ENCODE data around the gene DIP2A.

DIP2A gene

DNA sequence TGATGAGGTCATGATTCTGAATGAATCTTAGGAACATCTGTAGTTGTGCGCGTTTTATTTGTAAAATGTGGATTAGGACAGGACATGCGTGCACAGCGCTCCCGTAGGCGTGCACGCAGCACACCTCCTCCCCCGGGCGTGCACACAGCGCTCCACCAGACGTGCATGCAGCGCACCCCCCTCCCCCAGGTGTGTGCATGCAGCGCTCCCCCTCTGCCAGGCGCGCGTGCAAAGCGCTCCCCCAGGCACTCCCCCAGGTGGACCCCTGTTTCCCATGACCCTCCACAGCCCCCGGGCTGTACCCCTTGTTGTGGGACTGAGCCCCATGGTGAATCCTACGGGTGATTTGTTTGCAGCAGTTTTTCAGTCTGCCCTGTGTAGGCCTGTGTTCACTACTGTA, 84.6 kb downstream of the DIP2A start:
- Histone ChIP-seq H3K4ac (ENCODE audit: low read depth, low read length) (no peak overlapping the region), H3K4me2 (ENCODE audit: low read length) (no peak overlapping the region), H3K36me3 (ENCODE audit: control insufficient read depth in 1 of 2, insufficient read depth in 2 of 2, low read length in 2 of 2) (peaks cover 64 to 65% of the 10 kb centered on the region in 2 experiments), H2BK5ac (ENCODE audit: low read depth, low read length, poor library complexity) (no peak overlapping the region), H3K9ac (ENCODE audit: low read length) (no peak overlapping the region), H3K27me3 (ENCODE audit: insufficient read depth, low read length) (no peaks in the 10 kb centered on the region), H4K8ac (ENCODE audit: low read depth, low read length) (no peak overlapping the region), H4K91ac (ENCODE audit: low read depth, low read length) (no peak overlapping the region), H3K4me1 (ENCODE audit: control insufficient read depth in 1 of 2, insufficient read depth in 2 of 2, low read length in 2 of 2) (no peaks in the 10 kb centered on the region), H3K23ac (ENCODE audit: low read length) (no peak overlapping the region), H3K79me1 (ENCODE audit: low read length) (no peaks in the 10 kb centered on the region), H3K14ac (ENCODE audit: low read length) (no peak overlapping the region), H2BK12ac (ENCODE audit: low read length) (no peak overlapping the region), H2BK120ac (ENCODE audit: insufficient read depth, low read length, poor library complexity) (no peak overlapping the region), H2AFZ (ENCODE audit: insufficient read depth, low read length, poor library complexity) (no peak overlapping the region), H3K18ac (ENCODE audit: low read length) (no peak overlapping the region), H4K12ac (ENCODE audit: low read depth, low read length) (no peak overlapping the region), H2AK5ac (ENCODE audit: low read length) (no peak overlapping the region), H3K4me3 (ENCODE audit: low read depth, low read length) (no peak overlapping the region), H3K9me3 (ENCODE audit: insufficient read depth, low read depth, low read length) (peaks cover under 1% of the 10 kb centered on the region), H3K27ac (ENCODE audit: low read depth, low read length) (no peak overlapping the region), H3K79me2 (ENCODE audit: control insufficient read depth, insufficient read depth, low read length, poor library complexity) (no peaks in the 10 kb centered on the region)
- no peak for DNase-seq
- WGBS (ENCODE audit: extremely low coverage, insufficient coverage, insufficient read length) = no CpG with 5 or more reads among the region's 19 CpGs

DNA sequence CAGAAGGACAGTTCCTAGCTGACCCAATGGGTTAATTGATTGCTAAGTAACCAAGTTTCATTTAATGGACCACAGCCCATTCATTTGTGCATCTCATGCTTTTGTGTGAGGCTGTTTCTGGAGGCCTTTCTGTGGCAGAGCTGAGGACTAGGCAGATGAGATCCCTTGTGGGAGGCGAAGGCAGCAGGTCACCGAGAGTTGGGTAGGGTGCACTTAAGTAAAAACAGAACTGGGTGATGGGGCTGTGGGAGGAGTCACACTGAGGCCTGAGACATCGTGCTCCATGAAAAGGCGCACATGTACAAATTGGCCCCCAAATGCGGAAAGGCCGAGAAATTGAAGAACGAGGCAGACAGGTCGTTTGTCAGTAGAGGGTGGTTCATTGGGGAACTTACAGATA, 85.3 kb downstream of the DIP2A start:
- H3K79me1 ChIP-seq (ENCODE audit: low read length) = no peaks in the 10 kb centered on the region
- no peak overlapping the region for H3K4ac ChIP-seq (ENCODE audit: low read depth, low read length)
- H3K18ac ChIP-seq (ENCODE audit: low read length) = no peak overlapping the region
- no peaks in the 10 kb centered on the region for H3K4me1 ChIP-seq (ENCODE audit: control insufficient read depth in 1 of 2, insufficient read depth in 2 of 2, low read length in 2 of 2)
- H4K12ac ChIP-seq (ENCODE audit: low read depth, low read length) = no peak overlapping the region
- peaks cover 60 to 61% of the 10 kb centered on the region in 2 experiments for H3K36me3 ChIP-seq (ENCODE audit: control insufficient read depth in 1 of 2, insufficient read depth in 2 of 2, low read length in 2 of 2)
- H2AK5ac ChIP-seq (ENCODE audit: low read length) = no peak overlapping the region
- H3K79me2 ChIP-seq (ENCODE audit: control insufficient read depth, insufficient read depth, low read length, poor library complexity) = no peaks in the 10 kb centered on the region
- H3K14ac ChIP-seq (ENCODE audit: low read length) = no peak overlapping the region
- WGBS (ENCODE audit: extremely low coverage, insufficient coverage, insufficient read length) = no CpG with 5 or more reads among the region's 8 CpGs
- no peak overlapping the region for H3K4me2 ChIP-seq (ENCODE audit: low read length)
- H3K23ac ChIP-seq (ENCODE audit: low read length) = no peak overlapping the region
- H2BK12ac ChIP-seq (ENCODE audit: low read length) = no peak overlapping the region
- H2BK5ac ChIP-seq (ENCODE audit: low read depth, low read length, poor library complexity) = no peak overlapping the region
- no peak overlapping the region for H2AFZ ChIP-seq (ENCODE audit: insufficient read depth, low read length, poor library complexity)
- no peaks in the 10 kb centered on the region for H3K27me3 ChIP-seq (ENCODE audit: insufficient read depth, low read length)
- H2BK120ac ChIP-seq (ENCODE audit: insufficient read depth, low read length, poor library complexity) = no peak overlapping the region
- H4K8ac ChIP-seq (ENCODE audit: low read depth, low read length) = no peak overlapping the region
- H3K27ac ChIP-seq (ENCODE audit: low read depth, low read length) = no peak overlapping the region
- H3K9me3 ChIP-seq (ENCODE audit: insufficient read depth, low read depth, low read length) = no peaks in the 10 kb centered on the region
- H3K9ac ChIP-seq (ENCODE audit: low read length) = no peak overlapping the region
- no peak overlapping the region for H3K4me3 ChIP-seq (ENCODE audit: low read depth, low read length)
- DNase-seq = no peak
- no peak overlapping the region for H4K91ac ChIP-seq (ENCODE audit: low read depth, low read length)

DNA sequence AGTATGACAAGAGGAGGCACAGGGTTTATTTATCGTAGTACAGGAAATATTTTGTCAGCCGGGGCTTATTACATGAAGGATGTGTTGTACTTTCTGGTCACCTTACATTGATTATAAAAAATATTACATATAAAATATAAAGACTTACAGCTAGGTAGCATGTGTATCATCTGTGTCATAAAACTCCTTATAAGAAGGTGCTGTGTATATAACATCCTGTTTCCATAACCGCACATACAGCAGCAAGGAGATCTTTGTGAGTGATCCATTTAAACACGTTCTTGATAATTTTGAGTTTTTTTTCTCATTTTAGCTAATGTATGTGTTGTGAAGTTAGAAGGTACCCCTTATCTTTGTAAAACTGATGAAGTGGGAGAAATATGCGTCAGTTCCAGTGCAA, 86.1 kb downstream of the DIP2A start:
- Histone ChIP-seq H3K36me3 (ENCODE audit: control insufficient read depth in 1 of 2, insufficient read depth in 2 of 2, low read length in 2 of 2) (peaks cover 55 to 56% of the 10 kb centered on the region in 2 experiments), H3K4me3 (ENCODE audit: low read depth, low read length) (no peak overlapping the region), H3K79me1 (ENCODE audit: low read length) (no peaks in the 10 kb centered on the region), H4K12ac (ENCODE audit: low read depth, low read length) (no peak overlapping the region), H3K23ac (ENCODE audit: low read length) (no peak overlapping the region), H3K4me2 (ENCODE audit: low read length) (no peak overlapping the region), H3K27ac (ENCODE audit: low read depth, low read length) (no peak overlapping the region), H3K4ac (ENCODE audit: low read depth, low read length) (no peak overlapping the region), H3K9ac (ENCODE audit: low read length) (no peak overlapping the region), H3K9me3 (ENCODE audit: insufficient read depth, low read depth, low read length) (no peaks in the 10 kb centered on the region), H2AK5ac (ENCODE audit: low read length) (no peak overlapping the region), H3K4me1 (ENCODE audit: control insufficient read depth in 1 of 2, insufficient read depth in 2 of 2, low read length in 2 of 2) (no peaks in the 10 kb centered on the region), H2AFZ (ENCODE audit: insufficient read depth, low read length, poor library complexity) (no peak overlapping the region), H3K18ac (ENCODE audit: low read length) (no peak overlapping the region), H4K91ac (ENCODE audit: low read depth, low read length) (no peak overlapping the region), H3K79me2 (ENCODE audit: control insufficient read depth, insufficient read depth, low read length, poor library complexity) (no peaks in the 10 kb centered on the region), H2BK120ac (ENCODE audit: insufficient read depth, low read length, poor library complexity) (no peak overlapping the region), H2BK5ac (ENCODE audit: low read depth, low read length, poor library complexity) (no peak overlapping the region), H3K14ac (ENCODE audit: low read length) (no peak overlapping the region), H3K27me3 (ENCODE audit: insufficient read depth, low read length) (no peaks in the 10 kb centered on the region), H4K8ac (ENCODE audit: low read depth, low read length) (no peak overlapping the region), H2BK12ac (ENCODE audit: low read length) (no peak overlapping the region)
- no peak for DNase-seq
- WGBS (ENCODE audit: extremely low coverage, insufficient coverage, insufficient read length) = no CpG with 5 or more reads among the region's 5 CpGs

DNA sequence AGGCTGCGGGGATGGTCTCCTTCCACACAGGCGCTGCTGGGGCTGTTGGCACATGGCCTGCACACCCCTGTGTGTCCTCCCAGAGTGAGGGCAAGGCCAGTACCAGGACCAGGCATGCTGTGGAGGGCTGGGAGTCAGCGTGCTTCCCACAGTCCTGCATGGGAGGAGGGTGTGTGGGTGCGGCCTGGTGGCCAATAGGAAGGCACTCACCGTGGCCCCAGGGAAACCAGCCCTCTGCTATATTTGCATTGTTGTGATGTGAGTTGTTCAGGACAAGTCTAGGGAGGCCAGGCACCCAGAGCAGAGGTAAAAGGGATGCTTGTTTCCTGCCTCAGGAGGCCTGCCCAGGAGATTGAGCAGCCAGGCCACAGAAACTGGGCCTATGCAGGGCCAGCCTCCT, 86.7 kb downstream of the DIP2A start:
- H2BK5ac ChIP-seq (ENCODE audit: low read depth, low read length, poor library complexity) = no peak overlapping the region
- no peaks in the 10 kb centered on the region for H3K27me3 ChIP-seq (ENCODE audit: insufficient read depth, low read length)
- H3K4me3 ChIP-seq (ENCODE audit: low read depth, low read length) = no peak overlapping the region
- H3K4me1 ChIP-seq (ENCODE audit: control insufficient read depth in 1 of 2, insufficient read depth in 2 of 2, low read length in 2 of 2) = no peaks in the 10 kb centered on the region
- no peak overlapping the region for H4K91ac ChIP-seq (ENCODE audit: low read depth, low read length)
- H3K36me3 ChIP-seq (ENCODE audit: control insufficient read depth in 1 of 2, insufficient read depth in 2 of 2, low read length in 2 of 2) = peaks cover 52 to 53% of the 10 kb centered on the region in 2 experiments
- no peak overlapping the region for H3K9ac ChIP-seq (ENCODE audit: low read length)
- WGBS (ENCODE audit: extremely low coverage, insufficient coverage, insufficient read length) = no CpG with 5 or more reads among the region's 5 CpGs
- no peak overlapping the region for H3K18ac ChIP-seq (ENCODE audit: low read length)
- no peak overlapping the region for H3K27ac ChIP-seq (ENCODE audit: low read depth, low read length)
- no peaks in the 10 kb centered on the region for H3K79me1 ChIP-seq (ENCODE audit: low read length)
- no peak overlapping the region for H3K23ac ChIP-seq (ENCODE audit: low read length)
- no peak overlapping the region for H2BK120ac ChIP-seq (ENCODE audit: insufficient read depth, low read length, poor library complexity)
- H2AK5ac ChIP-seq (ENCODE audit: low read length) = no peak overlapping the region
- H2BK12ac ChIP-seq (ENCODE audit: low read length) = no peak overlapping the region
- no peak overlapping the region for H2AFZ ChIP-seq (ENCODE audit: insufficient read depth, low read length, poor library complexity)
- no peak for DNase-seq
- H3K4me2 ChIP-seq (ENCODE audit: low read length) = no peak overlapping the region
- H3K4ac ChIP-seq (ENCODE audit: low read depth, low read length) = no peak overlapping the region
- no peak overlapping the region for H3K14ac ChIP-seq (ENCODE audit: low read length)
- H4K8ac ChIP-seq (ENCODE audit: low read depth, low read length) = no peak overlapping the region
- H3K9me3 ChIP-seq (ENCODE audit: insufficient read depth, low read depth, low read length) = no peaks in the 10 kb centered on the region
- H3K79me2 ChIP-seq (ENCODE audit: control insufficient read depth, insufficient read depth, low read length, poor library complexity) = no peaks in the 10 kb centered on the region
- H4K12ac ChIP-seq (ENCODE audit: low read depth, low read length) = no peak overlapping the region

All from trophoblast cell (in vitro differentiated cells and primary cell).